NCI-H748 (cell line): Measurements from ENCODE around the gene SAP30BP.
A peak's percentile ranks its signal among the peaks of the same experiment; 100 is the strongest.
"Not testable (repeated sequence)": the region's sequence is repeated elsewhere in the genome, so short reads cannot be mapped to it uniquely, and the experiment has no call there.

ENCODE experiments used
- DNase-seq: peaks from one replicate; lab custom pipeline; 2025; ENCODE audit not compliant: unreplicated experiment; lab: John Stamatoyannopoulos, UW

SAP30BP gene

GRCh38 chr17:75633486-75634375 lies 33.4 kb upstream of the SAP30BP start:
- DNase-seq, result peak; percentile 83

- DNase-seq, result no peak
Measured at GRCh38 chr17:75634376-75634740, 32.8 kb upstream of the SAP30BP start.

GRCh38 chr17:75634754-75635609 lies 32.2 kb upstream of the SAP30BP start:
- DNase-seq, result no peak

GRCh38 chr17:75635610-75636202 lies 31.4 kb upstream of the SAP30BP start:
- no peak for DNase-seq

- no peak for DNase-seq
Measured at GRCh38 chr17:75636381-75637142, 30.6 kb upstream of the SAP30BP start.

GRCh38 chr17:75637143-75637538 lies 30.0 kb upstream of the SAP30BP start:
- no peak for DNase-seq

- DNase-seq, result no peak
Measured at GRCh38 chr17:75637551-75637950, 29.6 kb upstream of the SAP30BP start.

GRCh38 chr17:75638039-75638438 lies 29.1 kb upstream of the SAP30BP start:
- DNase-seq, result not testable (repeated sequence)

- no peak for DNase-seq
Measured at GRCh38 chr17:75638893-75639292, 28.2 kb upstream of the SAP30BP start.

GRCh38 chr17:75639327-75639726 lies 27.8 kb upstream of the SAP30BP start:
- no peak for DNase-seq

GRCh38 chr17:75639771-75640555 lies 27.2 kb upstream of the SAP30BP start:
- no peak for DNase-seq

GRCh38 chr17:75640556-75641119 lies 26.5 kb upstream of the SAP30BP start:
- no peak for DNase-seq

- no peak for DNase-seq
Measured at GRCh38 chr17:75641343-75641742, 25.8 kb upstream of the SAP30BP start.

- peak; percentile 3 for DNase-seq
Measured at GRCh38 chr17:75642182-75642783, 24.9 kb upstream of the SAP30BP start.

- DNase-seq, result no peak
Measured at GRCh38 chr17:75642784-75643642, 24.1 kb upstream of the SAP30BP start.

GRCh38 chr17:75643643-75644017 lies 23.5 kb upstream of the SAP30BP start:
- DNase-seq, result no peak

GRCh38 chr17:75645501-75645888 lies 21.6 kb upstream of the SAP30BP start:
- DNase-seq, result peak; percentile 73

GRCh38 chr17:75645889-75646637 lies 21.1 kb upstream of the SAP30BP start:
- DNase-seq, result peak; percentile 18
